OCI-LY3 (cell line): ENCODE measurements around the gene GTPBP6.

Source experiments
- H2AFZ ChIP-seq: fragments of 200-600, 300-600 bp; shearing (Covaris generic); 2 replicates; pipeline ENCODE4 v1.6.0; 2014; ENCODE audit warnings: antibody characterized with exemption, low read depth, low read length
- H3K27ac ChIP-seq: fragments of 200-600, 300-600 bp; sonication (generic); 2 replicates; pipeline ENCODE4 v1.5.1; 2014; ENCODE audit warnings: mild to moderate bottlenecking, low read length, moderate library complexity, mixed read lengths
- H3K27me3 ChIP-seq: fragments of 200-600, 300-600 bp; sonication (generic); 2 replicates; pipeline ENCODE4 v1.6.1; 2014; ENCODE audit warnings: low read depth, low read length, mixed read lengths
- H3K36me3 ChIP-seq: fragments of 200-600, 300-600 bp; sonication (generic); replicated peaks from 2 replicates; pipeline ENCODE3; 2014; ENCODE audit warnings: low read depth, low read length, mixed read lengths
- H3K4me1 ChIP-seq: fragments of 300-600, 200-600 bp; sonication (generic); 2 replicates; pipeline ENCODE4 v1.6.1; 2014; ENCODE audit warnings: low read length, mixed read lengths
- H3K4me2 ChIP-seq: fragments of 200-600, 300-600 bp; sonication (generic); 2 replicates; pipeline ENCODE4 v1.6.1; 2014; ENCODE audit warnings: low read length, mixed read lengths
- H3K4me3 ChIP-seq: fragments of 300-600, 200-600 bp; sonication (generic); 2 replicates; pipeline ENCODE4 v1.5.1; 2014; ENCODE audit warnings: antibody characterized with exemption, mild to moderate bottlenecking, low read length, moderate library complexity
- H3K79me2 ChIP-seq: fragments of 300-600, 200-600 bp; shearing (Covaris generic); 2 replicates; pipeline ENCODE4 v1.6.1; 2014; ENCODE audit warnings: mild to moderate bottlenecking, low read length, mixed read lengths
- H3K9ac ChIP-seq: fragments of 300-600, 200-600 bp; shearing (Covaris generic); 2 replicates; pipeline ENCODE4 v1.6.0; 2014; ENCODE audit warnings: mild to moderate bottlenecking, low read length, moderate library complexity
- H3K9me3 ChIP-seq: fragments of 200-600, 300-600 bp; shearing (Covaris generic); 2 replicates; pipeline ENCODE4 v1.6.1; 2014; ENCODE audit warnings: low read length, mixed read lengths; ENCODE audit not compliant: insufficient read depth
- H4K20me1 ChIP-seq: fragments of 200-600, 300-600 bp; sonication (generic); 2 replicates; pipeline ENCODE4 v1.6.1; 2016; ENCODE audit warnings: low read length, mixed read lengths; ENCODE audit not compliant: insufficient read depth
- EZH2phosphoT487 ChIP-seq: fragments of 200-600 bp; shearing (Covaris generic); IDR thresholded peaks from 2 replicates; pipeline ENCODE4 v1.6.1; 2018; ENCODE audit warnings: antibody characterized with exemption, mixed run types, low read depth
- TF ChIP-seq, protein P1 (sequence below): fragments of 200-600, 300-600 bp; sonication (generic); IDR thresholded peaks from 2 replicates; pipeline ENCODE4 v1.5.1; 2014; ENCODE audit warnings: antibody characterized with exemption, low read length, low read depth

GTPBP6 gene

DNA sequence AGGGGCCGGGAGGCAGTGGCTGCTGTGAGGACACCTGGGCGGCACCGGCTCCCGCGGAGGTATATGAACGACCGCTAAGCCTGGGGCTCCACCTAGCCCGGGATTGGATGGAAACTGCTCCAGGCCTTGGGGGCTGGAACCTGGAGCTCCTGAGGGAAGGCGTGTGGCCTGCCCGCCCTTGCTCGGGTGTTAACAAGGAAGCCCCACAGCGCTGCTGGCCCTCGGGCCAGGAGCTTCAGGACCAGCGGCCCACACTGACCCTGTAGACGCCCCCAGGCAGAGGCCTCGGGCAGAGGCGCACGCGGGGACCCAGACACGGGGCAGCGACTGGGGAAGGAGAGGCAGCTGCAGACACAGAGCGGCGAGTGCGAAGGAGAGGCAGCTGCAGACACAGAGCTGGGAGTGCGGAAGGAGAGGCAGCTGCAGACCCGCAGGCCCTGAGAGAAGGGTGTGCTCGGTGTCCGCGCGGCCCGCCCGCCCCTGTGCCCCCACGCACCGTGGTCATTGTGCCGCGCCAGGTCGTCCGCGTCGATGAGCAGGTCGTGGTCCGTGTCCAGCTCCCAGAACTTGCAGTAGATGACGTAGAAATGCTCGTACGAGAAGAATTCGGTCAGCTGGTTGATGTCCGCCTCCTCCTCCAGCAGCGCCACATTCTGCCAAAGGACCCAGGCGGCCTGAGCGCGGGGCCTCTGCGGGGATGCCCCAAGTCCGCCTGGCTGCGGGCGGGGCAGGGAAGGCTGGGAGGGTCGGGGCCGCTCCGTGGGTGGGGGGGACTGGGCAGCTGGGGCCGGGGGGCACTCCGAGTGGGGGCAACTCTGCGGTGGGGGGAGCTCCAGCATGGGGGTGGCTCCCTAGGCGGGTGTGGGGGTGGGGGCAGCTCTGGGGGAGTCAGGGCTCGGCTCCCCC, 26.7 kb upstream of the GTPBP6 start:
- no peak overlapping the region for H3K9ac ChIP-seq
- peaks cover 48% of the 10 kb centered on the region for H3K36me3 ChIP-seq
- no peak for TF ChIP-seq EZH2phosphoT487
- TF ChIP-seq, protein P1, sequence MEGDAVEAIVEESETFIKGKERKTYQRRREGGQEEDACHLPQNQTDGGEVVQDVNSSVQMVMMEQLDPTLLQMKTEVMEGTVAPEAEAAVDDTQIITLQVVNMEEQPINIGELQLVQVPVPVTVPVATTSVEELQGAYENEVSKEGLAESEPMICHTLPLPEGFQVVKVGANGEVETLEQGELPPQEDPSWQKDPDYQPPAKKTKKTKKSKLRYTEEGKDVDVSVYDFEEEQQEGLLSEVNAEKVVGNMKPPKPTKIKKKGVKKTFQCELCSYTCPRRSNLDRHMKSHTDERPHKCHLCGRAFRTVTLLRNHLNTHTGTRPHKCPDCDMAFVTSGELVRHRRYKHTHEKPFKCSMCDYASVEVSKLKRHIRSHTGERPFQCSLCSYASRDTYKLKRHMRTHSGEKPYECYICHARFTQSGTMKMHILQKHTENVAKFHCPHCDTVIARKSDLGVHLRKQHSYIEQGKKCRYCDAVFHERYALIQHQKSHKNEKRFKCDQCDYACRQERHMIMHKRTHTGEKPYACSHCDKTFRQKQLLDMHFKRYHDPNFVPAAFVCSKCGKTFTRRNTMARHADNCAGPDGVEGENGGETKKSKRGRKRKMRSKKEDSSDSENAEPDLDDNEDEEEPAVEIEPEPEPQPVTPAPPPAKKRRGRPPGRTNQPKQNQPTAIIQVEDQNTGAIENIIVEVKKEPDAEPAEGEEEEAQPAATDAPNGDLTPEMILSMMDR: no peak
- no peaks in the 10 kb centered on the region for H4K20me1 ChIP-seq
- no peak overlapping the region for H2AFZ ChIP-seq
- no peaks in the 10 kb centered on the region; the same call in 1 of the 2 replicates for H3K79me2 ChIP-seq
- H3K4me3 ChIP-seq: no peak overlapping the region
- no peaks in the 10 kb centered on the region for H3K4me1 ChIP-seq
- H3K27me3 ChIP-seq: no peaks in the 10 kb centered on the region
- no peak overlapping the region for H3K27ac ChIP-seq
- H3K9me3 ChIP-seq: no peaks in the 10 kb centered on the region
- no peak overlapping the region for H3K4me2 ChIP-seq

DNA sequence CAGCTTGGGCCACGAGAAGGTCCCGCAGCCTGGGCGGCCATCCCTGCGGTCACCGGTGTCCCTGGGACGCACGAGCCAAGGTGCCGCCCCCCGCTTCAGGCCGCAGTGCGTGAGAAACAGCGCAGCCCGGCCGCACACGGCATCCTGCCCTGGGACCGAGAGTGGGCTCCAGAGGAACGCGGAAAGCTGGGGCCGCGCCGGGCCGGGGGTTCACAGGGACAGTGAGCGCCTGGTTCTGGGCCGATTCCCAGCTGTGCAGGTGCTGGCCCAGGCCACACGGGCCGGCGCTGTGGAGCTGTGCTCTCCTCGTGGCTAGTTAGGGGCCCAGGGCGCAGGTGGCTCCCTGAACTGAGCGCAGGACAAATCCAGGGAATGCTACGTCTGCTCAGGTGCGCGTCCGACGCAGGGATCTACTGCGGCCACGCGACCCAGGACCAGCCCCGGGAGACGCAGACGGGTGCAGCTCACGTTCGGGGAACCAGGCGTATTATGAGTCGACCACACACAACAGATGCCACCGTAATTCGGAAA, 25.8 kb upstream of the GTPBP6 start:
- no peaks in the 10 kb centered on the region for H3K9me3 ChIP-seq
- TF ChIP-seq, protein P1: no peak
- TF ChIP-seq EZH2phosphoT487: no peak

DNA sequence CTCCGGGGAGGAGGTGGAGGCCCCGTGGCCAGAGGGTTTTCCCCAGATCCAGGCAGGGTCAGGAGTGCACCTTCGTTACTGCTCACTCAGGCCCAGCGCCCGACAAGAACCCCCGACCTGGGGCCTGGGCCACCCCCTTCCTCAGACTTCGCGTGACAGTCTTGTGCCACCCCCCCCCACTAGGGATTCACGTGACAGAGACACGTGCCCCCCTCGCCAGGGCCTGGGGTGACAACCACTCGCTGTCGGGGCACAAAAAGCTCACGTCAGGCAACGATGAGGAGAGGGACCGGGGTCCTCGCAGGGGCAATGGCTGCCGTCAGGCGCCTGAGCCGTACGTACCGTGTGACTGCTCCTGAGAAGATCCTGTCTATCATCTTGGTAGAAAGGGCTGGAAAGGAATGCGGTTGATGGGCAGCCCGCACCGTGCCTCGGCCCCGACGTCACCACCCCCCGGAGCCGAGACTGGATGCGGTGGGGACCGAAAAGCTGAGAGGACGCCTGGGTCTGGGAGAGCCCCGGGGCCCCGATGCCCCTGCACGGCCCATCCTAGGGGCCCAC, 23.0 kb upstream of the GTPBP6 start:
- H3K4me1 ChIP-seq: no peaks in the 10 kb centered on the region
- H3K27me3 ChIP-seq: no peaks in the 10 kb centered on the region
- H3K79me2 ChIP-seq: no peaks in the 10 kb centered on the region
- H3K4me2 ChIP-seq: no peak overlapping the region
- no peak overlapping the region for H3K4me3 ChIP-seq
- H3K36me3 ChIP-seq: peaks cover 56% of the 10 kb centered on the region
- H2AFZ ChIP-seq: no peak overlapping the region
- TF ChIP-seq, protein P1: no peak
- TF ChIP-seq EZH2phosphoT487: no peak
- no peak overlapping the region for H3K9ac ChIP-seq
- H3K27ac ChIP-seq: no peak overlapping the region
- H4K20me1 ChIP-seq: no peaks in the 10 kb centered on the region
- no peaks in the 10 kb centered on the region for H3K9me3 ChIP-seq

More for the DNA sequence above, 25.8 kb upstream of the GTPBP6 start:
- H4K20me1 ChIP-seq: no peaks in the 10 kb centered on the region
- H3K4me1 ChIP-seq: no peaks in the 10 kb centered on the region
- H3K27me3 ChIP-seq: no peaks in the 10 kb centered on the region
- H3K4me3 ChIP-seq: no peak overlapping the region
- no peaks in the 10 kb centered on the region for H3K79me2 ChIP-seq
- H3K9ac ChIP-seq: no peak overlapping the region
- H2AFZ ChIP-seq: no peak overlapping the region
- H3K36me3 ChIP-seq: peaks cover 48% of the 10 kb centered on the region
- no peak overlapping the region for H3K4me2 ChIP-seq
- no peak overlapping the region for H3K27ac ChIP-seq
